ENCODE data around the gene VWA2.

- TF ChIP-seq POLR2A (IDR thresholded peaks at IDR 0.05; ENCODE audit: low read depth) (no peak), POLR2AphosphoS5 (IDR thresholded peaks at IDR 0.05) (no peak), EP300 (IDR thresholded peaks at IDR 0.05) (no peak)
- TF ChIP-seq, protein P1, sequence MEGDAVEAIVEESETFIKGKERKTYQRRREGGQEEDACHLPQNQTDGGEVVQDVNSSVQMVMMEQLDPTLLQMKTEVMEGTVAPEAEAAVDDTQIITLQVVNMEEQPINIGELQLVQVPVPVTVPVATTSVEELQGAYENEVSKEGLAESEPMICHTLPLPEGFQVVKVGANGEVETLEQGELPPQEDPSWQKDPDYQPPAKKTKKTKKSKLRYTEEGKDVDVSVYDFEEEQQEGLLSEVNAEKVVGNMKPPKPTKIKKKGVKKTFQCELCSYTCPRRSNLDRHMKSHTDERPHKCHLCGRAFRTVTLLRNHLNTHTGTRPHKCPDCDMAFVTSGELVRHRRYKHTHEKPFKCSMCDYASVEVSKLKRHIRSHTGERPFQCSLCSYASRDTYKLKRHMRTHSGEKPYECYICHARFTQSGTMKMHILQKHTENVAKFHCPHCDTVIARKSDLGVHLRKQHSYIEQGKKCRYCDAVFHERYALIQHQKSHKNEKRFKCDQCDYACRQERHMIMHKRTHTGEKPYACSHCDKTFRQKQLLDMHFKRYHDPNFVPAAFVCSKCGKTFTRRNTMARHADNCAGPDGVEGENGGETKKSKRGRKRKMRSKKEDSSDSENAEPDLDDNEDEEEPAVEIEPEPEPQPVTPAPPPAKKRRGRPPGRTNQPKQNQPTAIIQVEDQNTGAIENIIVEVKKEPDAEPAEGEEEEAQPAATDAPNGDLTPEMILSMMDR (IDR thresholded peaks at IDR 0.05), result no peak
These were observed 42.0 kb downstream of the VWA2 start for GRCh38 chr10:114281006-114281405.
